GM19239 (cell line): ENCODE measurements around the gene ANO4.
A peak's percentile ranks its signal among the peaks of the same experiment; 100 is the strongest.
"Not testable (repeated sequence)": the region's sequence is repeated elsewhere in the genome, so short reads cannot be mapped to it uniquely, and the experiment has no call there.

Experiments used
- DNase-seq: peaks from one replicate; pipeline ENCODE4 v3.0.0; 2011; ENCODE audit warnings: low spot score; ENCODE audit not compliant: insufficient read length
- FAIRE-seq: peaks from 2 replicates; lab custom pipeline; 2011; peaks lifted over from hg19 to GRCh38; lab: Jason Lieb, UNC

ANO4 gene

DNA sequence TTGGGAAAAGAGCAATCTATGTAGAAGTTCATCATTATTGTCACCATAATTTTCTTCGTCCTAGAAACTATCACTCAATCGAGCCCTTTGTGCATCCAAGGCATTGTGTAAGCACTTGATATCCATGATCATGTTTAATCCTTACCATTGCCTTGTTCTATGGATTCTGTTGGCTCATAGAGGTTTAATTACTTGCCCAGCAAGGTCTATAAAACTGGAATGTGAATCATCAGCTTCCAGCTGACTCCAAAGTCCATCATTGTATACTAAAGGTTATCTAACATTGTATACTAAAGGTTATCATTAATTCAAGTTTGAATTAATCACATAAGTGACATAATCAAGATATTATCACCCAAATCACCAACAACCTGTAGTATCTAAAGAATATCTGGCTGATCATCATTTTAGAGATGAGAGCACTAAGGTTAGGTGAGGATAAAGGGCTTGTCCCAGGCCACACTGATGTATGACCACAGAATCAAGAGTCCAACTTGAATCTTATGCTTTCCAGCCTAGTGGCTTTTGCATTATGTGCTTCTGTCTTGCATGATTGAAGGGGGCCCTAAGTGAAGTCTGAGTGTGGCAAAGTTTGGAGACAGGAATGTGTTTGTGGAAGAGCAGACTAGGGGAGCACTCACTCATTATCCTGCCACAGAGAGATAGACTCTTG, 188.1 kb downstream of the ANO4 start:
- FAIRE-seq (no peak), DNase-seq (no peak)

GRCh38 chr12:100984796-100985195, 190.2 kb downstream of the ANO4 start:
- no peak for DNase-seq
- FAIRE-seq, result no peak

GRCh38 chr12:100986595-100987547, 192.3 kb downstream of the ANO4 start:
- DNase-seq, result no peak
- no peak for FAIRE-seq

GRCh38 chr12:100987552-100988521, 193.3 kb downstream of the ANO4 start:
- FAIRE-seq (peak; percentile 95), DNase-seq (peak; percentile 55)

GRCh38 chr12:100989509-100989908, 194.9 kb downstream of the ANO4 start:
- not testable (repeated sequence) for DNase-seq, FAIRE-seq

- no peak for DNase-seq
- no peak for FAIRE-seq
Measured at GRCh38 chr12:100991102-100991501, 196.5 kb downstream of the ANO4 start.

- no peak for FAIRE-seq
- no peak for DNase-seq
Measured at GRCh38 chr12:100992194-100992593, 197.6 kb downstream of the ANO4 start.

GRCh38 chr12:100993916-100994450, 199.4 kb downstream of the ANO4 start:
- FAIRE-seq (no peak), DNase-seq (no peak)

DNA sequence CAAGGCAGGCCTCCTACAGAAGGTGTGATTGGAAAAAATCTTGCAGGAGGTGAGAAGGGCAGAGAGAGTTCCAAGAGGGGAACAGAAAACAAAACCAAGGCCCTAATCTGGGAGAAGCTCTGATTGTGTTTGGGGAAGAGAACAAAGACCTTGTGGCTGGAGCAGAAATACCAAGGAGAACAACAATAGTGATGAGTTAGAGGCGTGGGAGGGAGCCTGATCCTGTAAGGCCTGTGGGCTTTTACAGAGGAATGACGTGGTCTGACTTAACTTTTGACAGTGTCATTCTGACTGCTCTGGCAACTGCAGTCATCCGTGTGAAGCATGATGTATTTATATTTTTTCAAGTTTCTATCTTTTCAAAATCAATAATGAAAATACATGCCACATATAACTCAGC, 200.6 kb downstream of the ANO4 start:
- DNase-seq (no peak), FAIRE-seq (no peak)

GRCh38 chr12:100995771-100996170, 201.2 kb downstream of the ANO4 start:
- FAIRE-seq (no peak), DNase-seq (no peak)

GRCh38 chr12:101001669-101002068, 207.1 kb downstream of the ANO4 start:
- FAIRE-seq, result no peak
- no peak for DNase-seq

DNA sequence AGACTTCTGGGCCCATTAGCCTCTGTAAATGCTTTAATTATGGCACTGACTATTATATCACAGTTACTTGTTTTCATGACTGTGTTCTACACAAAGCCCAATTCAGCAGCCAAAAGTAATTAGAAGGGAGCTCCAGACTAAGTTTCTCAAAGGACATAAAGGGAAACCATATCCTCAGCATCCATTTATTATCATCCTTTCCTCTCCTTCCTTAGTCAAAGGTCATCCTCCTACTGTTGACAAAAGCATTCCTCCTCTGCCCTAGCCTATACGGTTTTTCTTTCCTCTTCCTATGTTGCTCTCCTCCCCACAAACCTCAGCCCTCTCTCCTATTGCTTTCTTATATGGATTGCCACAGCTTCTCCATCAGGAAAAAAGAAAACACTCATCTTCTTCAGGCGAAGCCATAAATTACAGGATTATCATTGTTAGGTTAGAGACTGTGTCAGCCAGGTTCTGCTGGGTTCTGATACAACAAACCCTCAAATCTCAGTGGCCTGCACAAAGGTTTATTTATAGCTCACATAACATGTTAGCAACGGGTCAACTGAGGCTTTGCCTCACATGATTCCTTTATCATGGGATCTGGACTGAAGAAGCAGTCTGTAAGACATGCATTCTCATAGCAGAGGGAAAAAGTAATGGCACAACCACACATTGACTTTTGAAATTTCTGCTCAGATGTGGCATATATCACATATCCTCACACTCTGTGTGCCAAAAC, 208.3 kb downstream of the ANO4 start:
- DNase-seq (no peak), FAIRE-seq (no peak)

- no peak for FAIRE-seq
- no peak for DNase-seq
Measured at GRCh38 chr12:101004898-101005297, 210.3 kb downstream of the ANO4 start.

DNA sequence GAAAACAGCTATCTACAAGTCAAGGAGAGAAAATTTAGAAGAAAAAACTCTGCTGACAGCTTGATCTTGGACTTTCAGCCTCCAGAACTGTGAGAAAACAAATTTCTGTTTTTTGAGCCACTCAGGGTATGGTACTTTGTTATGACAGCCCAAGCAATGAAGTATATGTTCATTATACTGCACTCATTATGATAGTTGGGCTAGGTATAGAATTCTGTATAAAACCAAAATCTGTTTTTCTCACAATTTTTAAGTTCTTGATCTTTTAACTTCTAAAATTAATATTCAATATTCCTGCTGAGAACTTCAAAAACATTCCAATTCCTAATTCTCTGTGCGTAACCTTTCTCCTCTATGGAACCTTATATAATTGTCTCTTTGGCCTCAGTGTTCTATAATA, 214.7 kb downstream of the ANO4 start:
- FAIRE-seq, result no peak

DNA sequence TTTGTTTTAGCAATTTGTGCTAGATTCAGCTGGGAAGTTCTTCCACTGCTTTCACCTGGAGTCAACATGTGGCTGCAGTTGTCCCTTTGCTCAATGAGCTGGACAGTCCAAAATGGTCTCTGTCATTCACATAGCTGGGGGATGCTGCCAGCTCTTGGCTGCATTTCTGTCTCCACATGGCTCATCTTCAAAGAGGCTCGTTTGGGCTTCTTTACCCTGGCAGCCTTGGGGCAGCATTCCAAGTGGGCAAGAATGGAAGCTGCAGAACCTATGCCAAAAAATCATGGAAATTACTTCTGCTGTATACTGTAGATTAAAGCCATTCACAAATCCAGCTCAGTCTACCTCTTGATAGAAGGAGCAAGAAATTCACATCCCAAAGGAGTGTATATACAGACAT, 216.3 kb downstream of the ANO4 start:
- no peak for FAIRE-seq
- no peak for DNase-seq

More for the DNA sequence above, 214.7 kb downstream of the ANO4 start:
- DNase-seq, result no peak

- DNase-seq, result no peak
- no peak for FAIRE-seq
Measured at GRCh38 chr12:101013993-101014392, 219.4 kb downstream of the ANO4 start.

GRCh38 chr12:101015044-101015443, 220.5 kb downstream of the ANO4 start:
- no peak for DNase-seq
- FAIRE-seq, result no peak

DNA sequence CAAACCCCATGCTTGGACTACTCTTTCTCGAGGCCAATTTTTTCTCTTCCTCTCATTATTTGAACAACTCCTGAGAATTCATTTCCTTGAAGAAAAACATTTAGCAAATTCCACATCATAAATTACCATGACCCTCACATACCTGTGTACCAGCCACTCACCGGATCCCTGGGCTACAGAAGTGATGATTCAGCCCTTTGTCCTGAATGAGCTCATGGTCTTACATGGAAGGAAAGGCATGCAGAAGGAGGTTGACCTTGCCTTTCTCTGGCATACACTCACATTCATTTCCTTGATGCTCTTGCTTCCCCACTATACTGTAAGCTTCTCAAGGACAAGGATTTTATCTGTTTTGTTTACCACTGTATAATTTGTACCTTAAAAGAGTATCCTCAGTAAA, 224.0 kb downstream of the ANO4 start:
- DNase-seq (no peak), FAIRE-seq (no peak)

DNA sequence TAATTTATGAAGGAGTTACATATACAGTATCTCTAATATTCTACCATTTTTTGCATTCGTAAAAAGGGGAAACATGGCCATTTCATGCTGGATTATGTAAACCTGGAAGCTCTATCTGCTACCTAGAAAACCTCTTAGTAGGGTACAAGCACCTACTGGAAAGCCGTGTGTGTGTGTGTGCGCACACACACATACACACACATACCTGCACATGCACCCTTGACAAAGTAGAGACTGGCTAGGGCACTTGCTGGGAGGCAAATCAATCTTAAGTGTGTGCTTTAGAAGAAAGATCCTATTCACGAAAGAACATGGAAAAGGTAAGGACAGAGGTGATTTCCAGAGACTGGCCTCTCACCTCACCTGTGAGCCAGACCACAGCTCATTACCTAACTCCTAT, 224.6 kb downstream of the ANO4 start:
- DNase-seq (no peak), FAIRE-seq (no peak)
